HG02588 (cell line): Measurements from ENCODE around the gene ARSI.
A peak's percentile ranks its signal among the peaks of the same experiment; 100 is the strongest.

ENCODE experiments used
- ATAC-seq: cut with Tn5 transposase; IDR thresholded peaks from one replicate; pipeline ENCODE4 v1.9.1; 2021; ENCODE audit warnings: mild to moderate bottlenecking, moderate library complexity; ENCODE audit not compliant: unreplicated experiment

Gene ARSI

DNA sequence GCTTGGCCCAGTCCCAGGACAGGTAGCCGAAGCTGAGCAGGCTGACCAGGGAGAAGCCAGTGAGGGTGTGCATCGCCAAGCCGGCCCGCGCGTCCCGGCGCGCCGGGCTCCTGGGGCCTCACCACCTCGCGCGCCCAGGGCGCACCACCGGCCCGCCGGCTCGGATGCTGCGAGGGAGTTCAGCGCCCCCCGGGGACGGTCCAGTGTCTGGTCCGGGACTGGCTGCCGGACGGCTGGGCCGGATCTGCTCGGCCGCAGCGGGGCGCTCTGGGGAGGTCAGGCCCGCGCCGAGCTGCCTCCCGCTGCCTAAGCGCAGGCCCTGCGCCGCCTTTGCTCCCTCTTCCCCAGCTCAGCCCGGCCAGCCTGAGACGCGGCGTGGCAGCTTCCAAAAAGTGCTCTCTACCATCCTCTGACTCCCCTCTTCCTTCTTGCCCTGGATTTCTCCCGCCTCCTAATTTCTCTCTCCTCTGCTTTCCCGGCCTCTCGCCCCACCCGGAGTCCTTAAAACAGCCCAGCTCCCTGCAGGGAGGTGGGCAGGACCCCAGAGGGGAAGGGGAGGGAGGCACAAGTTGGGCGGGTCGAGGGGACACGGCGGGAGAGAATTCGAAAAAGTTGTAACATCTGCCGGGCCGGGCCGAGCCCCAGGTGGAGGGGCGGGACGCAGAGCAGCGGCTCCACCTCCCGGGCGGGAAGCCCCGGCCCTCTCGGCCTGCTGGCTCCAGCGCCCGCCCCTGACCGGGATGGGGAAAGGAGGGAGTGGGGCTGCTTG is at the start of gene ARSI:
Gene ARSI, minus strand, starts transcription at position 605 of the 769 bp plus-strand sequence. Its CDS starts 532 bp downstream, at position 73.
- ATAC-seq = no peak

DNA sequence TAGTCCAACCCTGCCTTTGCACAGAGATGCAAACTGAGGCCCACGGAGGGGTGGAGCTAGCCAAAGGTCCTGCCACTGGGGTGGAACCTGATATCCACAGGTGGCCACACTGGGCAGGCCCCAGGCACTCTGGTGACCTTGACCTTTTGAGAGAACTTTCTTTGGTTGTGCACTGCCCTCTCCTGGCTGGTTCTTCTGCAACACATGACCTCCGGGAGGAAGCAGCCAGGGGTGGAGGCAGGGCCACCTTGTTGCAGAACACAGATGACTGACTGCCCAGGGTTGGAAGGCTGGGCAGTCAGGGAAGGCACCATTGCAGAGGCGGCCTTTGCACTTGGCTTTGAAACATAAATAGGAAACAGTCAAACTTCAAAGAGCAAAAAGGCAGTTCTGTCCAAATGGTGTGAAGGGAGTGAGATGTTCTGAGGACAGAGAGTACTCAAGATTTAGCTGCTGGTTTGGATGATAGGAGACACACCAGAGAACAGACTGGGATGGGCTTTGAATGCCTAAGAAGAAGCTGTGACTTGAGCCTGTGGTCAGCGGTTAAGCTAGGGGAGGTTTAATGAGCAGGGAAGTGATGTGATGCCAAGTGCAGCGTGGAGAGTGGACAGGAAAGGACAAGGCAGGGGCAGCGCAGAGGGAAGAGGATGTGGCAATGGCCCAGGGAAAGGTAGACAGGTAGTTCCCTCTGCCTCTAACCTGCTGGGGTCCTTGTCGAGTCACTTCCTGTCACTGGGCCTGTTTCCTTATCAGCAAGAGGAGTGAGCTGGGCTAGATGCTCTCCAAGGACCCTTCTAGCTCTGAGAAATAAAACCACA is 48.0 kb upstream of the ARSI start:
- peak; percentile 94 for ATAC-seq

DNA sequence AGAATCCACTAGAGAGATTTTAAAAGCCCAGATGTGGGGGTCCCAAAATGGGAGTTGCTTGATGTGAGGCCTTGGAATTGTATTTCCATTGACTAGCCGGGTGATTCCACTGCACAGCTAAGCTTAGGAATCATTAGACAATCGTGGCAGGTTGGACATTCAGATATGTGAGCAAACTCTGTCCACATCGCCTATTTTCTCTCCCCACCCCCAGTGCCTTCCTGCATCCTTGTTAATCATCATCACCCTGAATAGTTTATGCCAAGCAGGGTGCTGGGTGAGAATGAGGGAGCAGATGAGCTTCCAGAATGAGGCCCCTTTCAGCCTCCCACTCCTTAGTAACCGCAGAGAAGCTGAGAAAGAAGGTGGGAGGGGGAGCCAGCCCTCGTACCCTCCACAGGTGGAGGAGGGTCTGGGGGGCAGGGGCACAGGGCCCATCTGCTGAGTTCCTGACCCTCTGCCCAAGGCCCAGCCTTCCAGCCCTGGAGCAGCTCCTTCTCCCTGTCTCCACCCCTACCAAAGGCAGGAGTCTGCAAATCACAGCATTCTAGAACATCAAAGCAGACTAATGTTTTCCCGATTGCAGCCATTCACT is 47.1 kb upstream of the ARSI start:
- no peak for ATAC-seq

DNA sequence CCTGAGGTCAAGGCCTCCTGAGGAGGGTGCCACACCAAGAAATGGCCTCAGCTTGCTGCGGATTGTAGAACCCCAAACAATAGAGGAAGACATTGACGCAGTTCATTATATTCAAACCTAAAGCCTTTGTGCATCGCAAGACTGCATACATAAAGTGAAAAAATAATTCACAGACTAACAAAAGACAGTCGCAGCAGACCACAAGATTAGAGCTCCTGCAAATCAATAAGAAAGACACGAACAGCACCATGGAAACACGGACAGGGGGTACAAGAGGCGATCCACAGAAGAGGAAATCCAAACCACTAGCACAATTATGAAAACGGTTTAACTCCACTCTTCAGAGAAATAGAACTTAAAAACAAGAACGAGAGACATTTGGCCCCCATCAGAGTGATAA is 44.7 kb upstream of the ARSI start:
- no peak for ATAC-seq

DNA sequence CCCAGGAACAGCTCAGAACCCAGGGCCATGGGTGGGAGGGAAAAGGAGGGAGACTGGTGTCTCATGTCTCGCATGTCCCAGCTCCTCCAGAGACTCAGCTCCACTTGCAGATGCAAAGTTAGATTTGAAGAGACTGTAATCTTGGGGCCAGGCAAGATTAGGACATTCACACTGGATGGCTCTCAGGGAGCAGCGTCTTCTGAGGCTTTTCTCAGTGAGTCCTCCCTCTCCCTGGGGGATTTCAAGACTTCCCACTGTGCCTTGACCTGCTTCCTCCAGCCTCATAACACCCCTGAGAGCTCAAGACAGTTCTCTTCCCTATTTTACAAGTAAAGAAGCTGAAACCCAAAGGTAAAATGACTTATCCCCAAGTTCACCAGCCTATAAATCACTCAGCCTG is 44.3 kb upstream of the ARSI start:
- no peak for ATAC-seq

DNA sequence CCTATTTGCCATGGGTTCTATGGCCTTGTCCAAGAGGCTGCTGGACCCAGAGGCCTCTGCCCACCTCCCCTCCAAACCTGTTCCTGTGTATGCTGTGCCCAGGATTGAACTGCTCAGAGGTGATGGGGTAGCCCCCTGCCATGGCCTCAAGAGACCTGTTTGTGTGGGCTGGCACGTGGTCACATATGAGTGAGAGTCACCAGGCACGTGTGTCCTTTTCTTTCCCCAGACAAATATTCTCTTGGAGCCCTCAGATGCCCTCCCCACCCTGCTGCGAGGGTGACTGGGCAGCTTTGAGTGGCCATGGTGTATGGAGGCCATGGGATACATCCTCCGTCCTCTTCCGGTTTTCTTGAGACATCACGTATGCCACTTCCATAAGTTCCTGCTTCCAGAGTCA is 43.9 kb upstream of the ARSI start:
- ATAC-seq = no peak

DNA sequence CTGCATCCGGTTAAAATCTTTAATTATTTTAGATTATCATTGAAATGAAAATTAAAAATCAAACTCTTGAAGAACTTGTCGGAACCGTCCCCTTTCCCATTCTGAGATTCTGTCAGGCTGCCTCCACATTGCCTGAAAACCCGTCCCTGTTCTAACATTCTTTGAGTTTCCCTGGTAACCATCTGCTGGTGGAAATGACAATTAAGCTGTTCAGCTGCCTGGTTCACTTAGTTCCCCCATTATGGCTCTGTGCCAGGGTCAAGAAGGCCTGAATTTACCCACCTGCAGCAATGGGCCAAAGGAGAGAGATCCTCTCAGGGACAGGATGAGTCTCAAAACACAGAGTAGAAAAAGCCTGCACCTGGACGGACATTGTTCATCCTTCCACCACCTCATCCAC is 43.0 kb upstream of the ARSI start:
- no peak for ATAC-seq

DNA sequence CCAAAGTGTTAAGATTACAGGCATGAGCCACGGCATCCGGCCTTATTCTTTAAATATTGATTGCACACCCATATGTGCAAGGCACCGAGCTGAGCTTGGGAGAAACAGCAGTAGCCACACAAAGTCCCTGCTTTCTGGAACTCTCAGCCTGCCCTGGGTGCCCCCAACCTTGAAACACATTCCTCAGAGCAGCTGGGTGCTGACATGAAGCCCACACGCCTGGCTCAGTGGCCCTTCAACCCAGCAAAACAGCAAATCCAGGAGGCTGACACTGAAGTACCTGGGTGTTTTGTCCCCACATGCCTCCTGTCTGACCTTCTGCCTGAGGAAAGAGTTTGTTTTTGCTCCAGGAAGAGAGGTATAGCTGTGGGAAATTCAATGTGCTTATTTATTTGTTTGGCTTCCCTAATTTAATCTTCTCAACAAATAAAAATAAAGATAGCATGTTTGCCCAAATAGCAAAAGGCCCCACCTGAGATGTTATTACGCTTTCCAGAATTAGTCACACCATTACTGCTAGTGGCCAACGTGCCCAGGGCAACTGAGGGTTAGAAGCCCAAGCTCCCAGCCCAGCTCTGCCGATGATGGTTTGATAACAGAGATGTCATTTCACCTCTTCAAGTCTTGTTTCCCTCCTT is 41.4 kb upstream of the ARSI start:
- no peak for ATAC-seq

DNA sequence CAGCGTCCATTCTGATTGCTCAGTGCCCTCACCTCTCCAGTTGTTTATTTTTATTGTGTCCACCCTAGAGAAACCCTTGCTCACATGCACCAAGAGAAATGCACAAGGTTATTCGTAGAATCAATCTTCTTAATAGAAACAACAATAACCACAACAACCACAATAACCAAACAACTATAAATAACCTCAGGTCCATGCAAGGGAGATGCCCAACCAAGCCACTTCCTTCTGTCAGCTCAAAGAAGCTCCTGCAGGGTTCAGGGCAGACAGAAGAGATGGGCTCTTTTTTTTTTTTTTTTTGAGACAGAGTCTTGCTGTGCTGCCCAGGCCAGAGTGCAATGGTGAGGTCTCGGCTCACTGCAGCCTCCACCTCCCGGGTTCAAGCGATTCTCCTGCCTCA is 39.9 kb upstream of the ARSI start:
- ATAC-seq = no peak

DNA sequence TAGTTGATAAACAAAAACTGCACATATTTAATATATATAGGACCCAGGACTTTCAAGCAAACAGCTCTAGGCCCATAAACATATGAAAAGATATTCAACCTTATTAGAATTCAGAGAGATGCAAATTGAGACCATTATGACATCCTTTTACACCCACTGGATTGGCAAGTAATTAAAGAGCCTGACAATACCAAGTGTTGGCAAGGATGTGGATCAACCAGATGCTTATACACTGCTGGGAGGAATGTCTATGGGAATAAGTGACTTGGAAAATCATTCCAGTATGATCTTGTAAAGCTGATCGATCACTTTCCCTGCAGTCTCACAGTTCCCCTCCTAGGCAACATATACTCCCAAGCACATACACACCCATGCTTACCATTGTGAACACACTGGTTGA is 39.3 kb upstream of the ARSI start:
- no peak for ATAC-seq

DNA sequence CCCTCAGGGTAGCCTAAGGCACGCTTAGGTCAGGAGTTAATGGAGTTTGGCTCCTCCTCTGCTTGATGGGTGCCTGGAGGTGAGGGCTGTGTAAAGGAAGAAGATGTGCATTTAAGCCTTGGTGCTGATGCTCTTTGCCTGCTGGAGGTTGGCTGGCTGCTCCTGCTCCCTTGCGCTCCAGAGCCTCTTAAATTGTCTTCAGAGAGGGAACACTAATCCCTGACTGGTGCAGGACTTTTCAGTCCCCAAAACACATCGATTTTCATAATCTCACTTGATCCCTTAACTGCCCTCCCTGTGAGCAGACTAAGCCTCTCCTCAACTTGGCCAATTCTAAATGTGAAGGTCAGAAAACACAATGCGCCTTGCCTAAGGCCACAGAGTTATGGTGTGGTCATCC is 38.6 kb upstream of the ARSI start:
- no peak for ATAC-seq

DNA sequence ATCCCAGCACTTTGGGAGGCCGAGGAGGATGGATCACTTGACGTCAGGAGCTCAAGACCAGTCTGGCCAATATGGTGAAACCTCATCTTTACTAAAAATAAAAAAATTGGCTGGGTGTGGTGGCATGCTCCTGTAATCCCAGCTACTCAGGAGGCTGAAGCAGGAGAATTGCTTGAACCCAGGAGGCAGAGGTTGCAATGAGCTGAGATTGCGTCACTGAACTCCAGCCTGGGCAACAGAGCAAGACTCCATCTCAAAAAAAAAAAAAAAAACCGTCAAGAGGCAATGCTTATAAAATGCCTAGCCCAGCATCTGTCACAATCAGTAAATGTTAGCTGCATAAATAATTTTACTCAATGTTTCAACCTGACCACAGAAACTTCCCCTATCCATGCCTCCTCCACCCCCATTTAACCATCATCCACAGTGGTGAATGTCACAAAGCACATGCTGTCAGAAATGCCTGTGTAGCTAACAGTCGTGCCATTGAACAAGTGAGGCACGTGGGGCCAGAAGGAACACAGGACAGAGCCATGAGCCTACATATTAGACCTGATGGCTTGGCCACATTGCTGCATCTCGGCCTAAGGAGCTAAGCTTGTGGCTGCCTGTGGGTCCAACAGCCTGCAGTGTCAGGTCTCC is 38.0 kb upstream of the ARSI start:
- no peak for ATAC-seq

DNA sequence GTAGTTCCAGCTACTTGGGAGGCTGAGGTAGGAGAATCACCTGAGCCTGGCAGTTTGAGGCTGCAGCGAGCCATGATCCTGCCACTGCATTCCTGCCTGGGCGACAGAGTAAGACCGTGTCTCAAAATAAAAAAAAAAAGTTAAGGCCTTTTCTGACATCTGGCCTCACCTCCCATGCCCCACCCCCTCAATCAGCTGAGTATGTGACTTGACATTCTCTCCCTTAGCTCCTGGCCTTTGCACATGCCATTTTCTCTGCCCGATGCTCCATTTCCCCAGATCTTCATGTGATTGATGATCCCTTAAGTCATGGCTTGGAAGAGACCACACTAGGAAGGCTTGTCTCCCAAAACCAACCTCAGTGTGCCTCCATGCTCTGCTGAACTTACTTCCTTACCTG is 37.1 kb upstream of the ARSI start:
- ATAC-seq = no peak

DNA sequence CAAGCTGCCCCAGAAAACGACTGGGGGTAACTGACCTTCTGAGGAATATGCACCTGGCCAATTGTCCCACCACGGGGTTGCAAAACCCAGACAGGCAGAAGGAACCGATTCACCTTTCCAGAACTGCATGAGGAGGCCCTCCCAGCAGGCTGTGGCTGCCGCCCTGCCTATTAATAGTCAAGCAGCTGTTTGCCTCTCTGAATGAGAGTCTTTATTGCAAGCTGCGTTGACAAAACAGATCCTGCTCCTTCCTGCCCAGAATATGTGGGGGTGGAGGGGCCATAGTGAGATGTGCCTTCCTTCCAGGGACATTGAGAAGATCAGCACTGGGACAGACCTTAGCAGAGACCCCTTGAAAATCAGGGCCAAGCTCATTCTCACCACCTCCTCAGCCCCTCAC is 36.5 kb upstream of the ARSI start:
- ATAC-seq = no peak

DNA sequence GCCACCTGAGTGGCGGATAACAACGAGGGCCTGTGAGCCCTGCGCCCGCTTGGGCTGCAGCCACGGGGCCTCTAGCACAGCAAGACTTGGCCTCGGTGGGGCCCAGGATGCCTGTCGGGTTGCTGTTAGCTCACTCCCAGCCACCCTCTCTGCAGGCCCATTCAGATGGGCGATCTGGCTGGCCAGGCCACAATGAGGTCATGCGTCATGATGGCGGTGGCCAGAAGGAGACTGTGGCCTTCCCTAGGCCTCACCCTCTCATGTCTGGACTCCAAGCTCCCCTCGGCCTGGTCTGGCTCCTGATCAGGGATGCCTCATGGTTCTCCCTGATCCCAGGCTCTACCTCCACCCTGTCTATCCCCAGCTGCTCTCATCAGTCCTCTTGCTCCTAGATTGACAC is 35.8 kb upstream of the ARSI start:
- ATAC-seq = no peak

DNA sequence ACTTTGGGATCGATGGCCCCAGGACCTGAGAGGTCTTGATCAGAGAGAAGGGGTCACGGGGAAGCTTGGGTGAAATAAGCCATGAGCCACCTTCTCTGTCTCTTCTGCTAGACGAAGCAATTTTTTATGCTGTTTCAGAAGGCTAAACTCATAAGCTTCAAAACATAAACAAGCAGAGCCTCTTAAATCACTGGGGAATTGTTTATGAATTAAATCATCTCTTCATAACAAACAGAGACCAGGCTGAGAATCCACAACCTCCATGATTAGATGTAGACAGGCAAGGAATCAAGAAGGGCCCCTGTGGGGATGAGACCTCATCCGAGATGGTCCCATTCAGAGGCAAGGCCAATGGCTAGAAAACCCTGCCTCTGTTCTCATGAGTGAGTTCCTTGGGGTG is 33.1 kb upstream of the ARSI start:
- no peak for ATAC-seq

DNA sequence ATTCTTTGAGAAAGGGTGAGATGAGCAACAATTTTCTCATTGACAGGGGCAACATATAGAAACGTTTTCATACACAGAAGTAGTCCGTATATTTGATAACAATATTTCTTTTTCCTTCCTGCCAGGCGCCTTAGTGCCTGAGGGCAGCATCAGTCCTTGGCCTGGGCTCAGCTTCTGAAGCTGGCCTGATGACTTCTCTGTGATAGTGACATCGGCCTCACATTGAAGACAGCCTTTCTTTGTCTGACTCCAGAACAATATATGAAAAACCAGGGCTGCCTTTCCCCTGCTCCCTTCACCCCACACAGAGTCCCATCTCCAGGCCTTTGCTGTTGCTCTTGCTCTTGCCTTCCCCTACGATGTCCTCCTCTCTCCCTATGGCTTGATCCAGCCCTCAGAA is 30.7 kb upstream of the ARSI start:
- ATAC-seq = no peak

DNA sequence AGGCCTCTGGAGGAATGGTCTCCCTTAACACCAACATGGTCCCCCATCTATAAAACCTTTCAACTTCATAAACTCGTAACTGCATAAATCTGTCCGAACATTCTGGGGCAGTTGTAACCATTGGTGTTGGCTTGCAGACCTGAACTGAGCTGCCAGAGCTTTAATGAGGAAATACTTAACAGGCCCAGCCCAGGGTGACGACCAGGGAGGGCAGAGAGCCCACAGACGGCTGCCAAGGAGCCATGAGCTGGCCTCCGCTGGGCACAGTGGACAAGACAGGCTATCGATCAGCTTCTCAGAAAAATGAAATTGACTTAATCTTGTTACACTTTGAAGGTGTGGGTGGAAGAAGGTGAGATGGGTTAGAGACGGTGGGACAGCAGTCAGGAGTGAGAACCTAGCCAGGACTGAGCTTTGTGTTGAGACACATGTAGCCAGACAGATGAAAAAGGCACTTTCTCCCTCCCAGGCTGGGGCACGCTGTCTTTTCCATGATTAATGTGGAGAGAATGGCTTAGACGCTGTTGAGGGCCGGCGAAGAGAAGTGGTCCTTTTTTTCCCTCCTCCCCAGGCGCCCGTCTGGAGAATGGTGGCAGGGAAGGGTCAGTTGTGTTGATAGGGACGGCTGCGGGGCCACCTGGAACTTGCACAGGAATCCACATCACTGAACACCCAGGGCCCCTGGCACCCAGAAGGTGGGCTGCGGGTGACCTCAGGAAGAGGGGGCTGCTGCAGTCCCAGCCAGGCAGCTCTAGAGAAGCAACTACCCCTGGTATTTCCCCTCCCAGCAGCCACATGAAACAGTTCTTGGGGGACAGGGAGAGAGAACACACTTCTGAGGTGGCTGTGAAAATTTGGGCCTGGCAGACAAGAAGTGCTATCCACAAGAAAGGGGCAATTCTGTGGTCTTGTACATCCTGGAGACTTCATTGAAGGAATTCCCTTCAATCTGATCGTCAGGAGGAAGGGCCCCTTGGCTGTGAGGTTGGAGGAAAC is 27.5 kb upstream of the ARSI start:
- no peak for ATAC-seq

DNA sequence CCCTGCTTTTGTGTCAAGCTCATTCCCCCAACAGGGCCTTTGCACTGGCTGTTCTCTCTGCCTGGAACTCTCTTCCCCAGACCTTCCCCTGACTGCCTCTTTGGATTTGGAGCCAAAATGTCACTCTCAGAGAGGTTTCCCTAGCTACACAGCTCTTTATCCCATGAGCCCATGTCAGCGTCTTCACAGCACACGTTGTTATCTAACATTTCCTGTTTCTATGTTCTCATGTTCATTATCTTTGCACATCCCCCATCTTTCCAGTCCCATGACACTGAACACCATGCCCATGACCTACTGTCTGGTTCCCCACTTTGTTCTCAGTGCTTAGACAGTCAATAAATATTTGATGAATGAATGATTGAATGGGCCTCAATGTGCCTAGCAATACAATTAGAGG is 26.3 kb upstream of the ARSI start:
- ATAC-seq = no peak

DNA sequence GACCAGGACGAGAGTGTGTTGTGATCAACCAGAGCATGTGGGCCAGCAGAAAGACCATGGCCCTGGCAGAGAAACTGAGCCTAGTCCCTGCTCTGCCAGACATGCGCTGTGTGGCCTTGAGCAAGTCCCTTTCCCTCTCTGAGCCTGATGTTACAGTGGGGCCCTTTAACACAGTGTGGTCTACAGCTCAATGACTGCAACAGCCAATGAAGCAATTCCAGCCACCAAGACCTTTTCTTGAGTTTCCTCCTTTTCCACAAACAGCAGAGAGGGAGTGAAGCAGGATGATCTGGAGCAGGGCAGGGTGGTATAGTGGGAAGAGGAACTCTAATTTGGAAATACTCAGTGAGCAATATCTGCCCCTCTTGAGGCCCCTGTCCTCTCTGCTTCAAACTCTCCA is 25.8 kb upstream of the ARSI start:
- ATAC-seq = no peak
